Esophagus squamous epithelium (tissue), 5 donors: ENCODE data around the gene BUD23. TPM values are rescaled to one million over a fixed set of nuclear protein-coding genes. Genes with fewer than 3 reads are reported as not detected.
"Not testable (repeated sequence)": the region's sequence is repeated elsewhere in the genome, so short reads cannot be mapped to it uniquely, and the experiment has no call there.

Experiments
- DNase-seq: peaks from one replicate; lab custom pipeline; 2025; lab: John Stamatoyannopoulos, UW
- H3K27ac ChIP-seq, 4 donors: fragments of 200-600 bp; sonication (generic); one replicate each; pipeline ENCODE4 v1.5.1; 2016 to 2019; ENCODE audit warnings: mild to moderate bottlenecking in 1 of 4
- H3K27me3 ChIP-seq, 4 donors: fragments of 200-600 bp; sonication (generic); 1 replicate in 3 of 4; 2 replicates in 1 of 4; pipeline versions ENCODE4 v1.5.1 to v1.6.0; 2017 to 2021; ENCODE audit warnings: antibody characterized with exemption in 1 of 4
- H3K36me3 ChIP-seq, 3 donors: fragments of 200-600 bp; sonication (generic); one replicate each; pipeline ENCODE4 v1.5.1; 2016 to 2019
- H3K4me1 ChIP-seq, 3 donors: fragments of 200-600 bp; sonication (generic); one replicate each; pipeline ENCODE4 v1.5.1; 2017 to 2019
- H3K4me3 ChIP-seq, 4 donors: fragments of 200-600 bp; sonication (generic); 1 replicate in 3 of 4; 2 replicates in 1 of 4; pipeline ENCODE4 v1.5.1; 2016 to 2019; ENCODE audit warnings: mild to moderate bottlenecking in 2 of 4, moderate library complexity in 1 of 4
- H3K9me3 ChIP-seq, 3 donors: fragments of 200-600 bp; sonication (generic); one replicate each; pipeline ENCODE4 v1.5.1; 2016 to 2019
- CTCF ChIP-seq, 6 experiments: fragments of 450-650 bp in 4 of 6; fragments of 200-600 bp in 2 of 6; sonication (generic) in 2 of 6; IDR thresholded peaks; one replicate each; pipeline ENCODE4 v1.5.1; 2016 to 2019; ENCODE audit warnings: antibody characterized with exemption in 6 of 6, mild to moderate bottlenecking in 4 of 6, moderate library complexity in 4 of 6
- POLR2A ChIP-seq, 4 donors: fragments of 450-650 bp; IDR thresholded peaks; one replicate each; pipeline ENCODE4 v1.6.1; 2017; ENCODE audit warnings: antibody characterized with exemption in 4 of 4, mild to moderate bottlenecking in 4 of 4, moderate library complexity in 3 of 4
- WGBS, 2 donors: methylation state at CpG; one replicate each; pipeline ENCODE4 v1.1.5; 2018; 5-methylcytosine and 5-hydroxymethylcytosine counted together
- intact Hi-C: fragments of 100-400 bp; cut with DNase I; formaldehyde crosslinking; loops from one replicate; pipeline ENCODE4 v1.15.0; 2022
- total RNA-seq, 4 donors: library from RNA; depleted of rRNA; stranded (reverse); fragments of >200 nt; gene quantifications; one replicate each; pipeline ENCODE4 v1.1.0, GENCODE V29; 2016
- donor health status: DM: yes; HTN: yes; CAD: no.

Gene BUD23
- total RNA-seq, 4 donors from 2014 or later: 24.9 to 44.7 (median 42.6) TPM

GRCh38 chr7:73706126-73707044 lies 23.0 kb downstream of the BUD23 start:
- H3K27ac ChIP-seq: peak overlapping the region in 2 of 4 donors; percentile 21 to 36
- intact Hi-C loops: no loop called here

GRCh38 chr7:73707045-73707631 lies 23.7 kb downstream of the BUD23 start:
- peaks cover 22 to 45% (median 30%) of the 10 kb centered on the region in 3 donors for H3K4me1 ChIP-seq
- no peak overlapping the region for H3K4me3 ChIP-seq
- 25 to 43% methylated on average over 2 to 4 of the region's 15 CpGs for WGBS, 2 donors
- H3K9me3 ChIP-seq: no peaks in the 10 kb centered on the region
- no peaks in the 10 kb centered on the region for H3K27me3 ChIP-seq
- peaks cover 0 to 7% (median 0%) of the 10 kb centered on the region in 3 donors for H3K36me3 ChIP-seq
- H3K27ac ChIP-seq: peak overlapping the region in 2 of 4 donors; percentile 21 to 36
- TF ChIP-seq CTCF (IDR thresholded peaks at IDR 0.05) (no peak), POLR2A (IDR thresholded peaks at IDR 0.05) (no peak)
- intact Hi-C loops: no loop called here
- DNase-seq: no peak

More at GRCh38 chr7:73706126-73707044, 23.0 kb downstream of the BUD23 start:
- Histone ChIP-seq H3K9me3 (no peaks in the 10 kb centered on the region), H3K36me3 (peaks cover 0 to 15% (median 0%) of the 10 kb centered on the region in 3 donors), H3K27me3 (no peaks in the 10 kb centered on the region), H3K4me1 (peaks cover 22 to 45% (median 30%) of the 10 kb centered on the region in 3 donors), H3K4me3 (no peak overlapping the region)
- TF ChIP-seq POLR2A (IDR thresholded peaks at IDR 0.05) (no peak), CTCF (IDR thresholded peaks at IDR 0.05) (no peak)
- DNase-seq: no peak
- 67 to 83% methylated on average over 4 to 12 of the region's 25 CpGs for WGBS, 2 donors

GRCh38 chr7:73708961-73709549 lies 25.7 kb downstream of the BUD23 start:
- peaks cover 0 to 7% (median 0%) of the 10 kb centered on the region in 4 donors for H3K27me3 ChIP-seq
- no peaks in the 10 kb centered on the region for H3K36me3 ChIP-seq
- TF ChIP-seq POLR2A (IDR thresholded peaks at IDR 0.05) (no peak), CTCF (IDR thresholded peaks at IDR 0.05) (no peak)
- H3K27ac ChIP-seq: no peak overlapping the region
- no peak overlapping the region for H3K4me3 ChIP-seq
- H3K4me1 ChIP-seq: peaks cover 21 to 38% (median 27%) of the 10 kb centered on the region in 3 donors
- 94 to 100% methylated on average over 1 to 11 of the region's 16 CpGs for WGBS, 2 donors
- intact Hi-C loops: no loop called here
- no peak for DNase-seq
- no peaks in the 10 kb centered on the region for H3K9me3 ChIP-seq

GRCh38 chr7:73712773-73713172 lies 29.4 kb downstream of the BUD23 start:
- no peaks in the 10 kb centered on the region for H3K36me3 ChIP-seq
- H3K4me1 ChIP-seq: peaks cover 4 to 27% (median 25%) of the 10 kb centered on the region in 3 donors
- H3K27ac ChIP-seq: no peak overlapping the region
- TF ChIP-seq CTCF (IDR thresholded peaks at IDR 0.05): no peak
- no peak for TF ChIP-seq POLR2A (IDR thresholded peaks at IDR 0.05)
- intact Hi-C loops: no loop called here
- H3K4me3 ChIP-seq: no peak overlapping the region
- DNase-seq: no peak
- no peaks in the 10 kb centered on the region for H3K9me3 ChIP-seq
- 65 to 75% methylated on average over 1 of the region's 1 CpG for WGBS, 2 donors
- peaks cover 0 to 7% (median 0%) of the 10 kb centered on the region in 4 donors for H3K27me3 ChIP-seq

GRCh38 chr7:73713319-73713718 lies 29.9 kb downstream of the BUD23 start:
- H3K9me3 ChIP-seq, H3K4me3 ChIP-seq, intact Hi-C loops, H3K27me3 ChIP-seq, H3K36me3 ChIP-seq, H3K27ac ChIP-seq, DNase-seq: not testable (repeated sequence)
- 68 to 100% methylated on average over 1 to 2 of the region's 6 CpGs for WGBS, 2 donors
- H3K4me1 ChIP-seq: peaks cover 9 to 32% (median 30%) of the 10 kb centered on the region in 3 donors
